ENCODE data around the gene PTPRN2.

PTPRN2 gene

GRCh38 chr7:158602905-158603772 is 15.5 kb upstream of the PTPRN2 start:
- no peak for DNase-seq

- no peak for DNase-seq
These were observed 14.4 kb upstream of the PTPRN2 start for GRCh38 chr7:158602041-158602440.

- no peak for DNase-seq
These were observed 13.5 kb upstream of the PTPRN2 start for GRCh38 chr7:158601090-158601489.

- no peak for DNase-seq
These were observed 9.1 kb upstream of the PTPRN2 start for GRCh38 chr7:158596745-158597144.

- no peak for DNase-seq
These were observed 8.7 kb upstream of the PTPRN2 start for GRCh38 chr7:158596309-158596708.

- no peak for DNase-seq
These were observed 7.4 kb upstream of the PTPRN2 start for GRCh38 chr7:158595068-158595467.

GRCh38 chr7:158592541-158592940 is 4.9 kb upstream of the PTPRN2 start:
- DNase-seq = no peak

GRCh38 chr7:158591944-158592343 is 4.3 kb upstream of the PTPRN2 start:
- no peak for DNase-seq

GRCh38 chr7:158590181-158590530 is 2.5 kb upstream of the PTPRN2 start:
- DNase-seq = no peak

GRCh38 chr7:158589653-158590052 is 2.0 kb upstream of the PTPRN2 start:
- DNase-seq = no peak

- DNase-seq = no peak
These were observed 1.3 kb upstream of the PTPRN2 start for GRCh38 chr7:158588878-158589442.

GRCh38 chr7:158588085-158588877 is 658 bp upstream of the PTPRN2 start:
- DNase-seq = no peak

- DNase-seq = no peak
These were observed 993 bp downstream of the PTPRN2 start for GRCh38 chr7:158586499-158587161.

GRCh38 chr7:158585721-158586498 is 1.7 kb downstream of the PTPRN2 start:
- DNase-seq = no peak

GRCh38 chr7:158584407-158584806 is 3.2 kb downstream of the PTPRN2 start:
- DNase-seq = no peak

- DNase-seq = no peak
These were observed 3.8 kb downstream of the PTPRN2 start for GRCh38 chr7:158583810-158584209.

- DNase-seq = no peak
These were observed 4.5 kb downstream of the PTPRN2 start for GRCh38 chr7:158583143-158583542.

GRCh38 chr7:158582089-158582456 is 5.5 kb downstream of the PTPRN2 start:
- no peak for DNase-seq

GRCh38 chr7:158581440-158582088 is 6.1 kb downstream of the PTPRN2 start:
- DNase-seq = no peak

- DNase-seq = no peak
These were observed 7.7 kb downstream of the PTPRN2 start for GRCh38 chr7:158579662-158580646.
